Caco-2 (cell line): ENCODE measurements around the gene AKNA. TPM values are rescaled to one million over a fixed set of nuclear protein-coding genes. Genes with fewer than 3 reads are reported as not detected.

Experiments used
- BruUV-seq: library from RNA; stranded (reverse); fragments of 400-500 nt; replicated peaks from 2 replicates; lab custom pipeline; 2021; lab: Mats Ljungman, UMichigan
- CTCF ChIA-PET: fragments of 300-600 bp; sonication (Branson Sonifier 250); formaldehyde crosslinking; loops from one replicate; lab custom pipeline; 2022; ENCODE audit warnings: antibody characterized with exemption; lab: Charles Lee
- POLR2A ChIA-PET: fragments of 300-600 bp; sonication (Branson Sonifier 250); formaldehyde crosslinking; loops from one replicate; lab custom pipeline; 2022; ENCODE audit warnings: antibody characterized with exemption; lab: Charles Lee
- DNase-seq, 2 experiments: peaks; one replicate each; pipeline versions ENCODE4 v3.0.0 to v3.0.0-alpha.2; 2020 to 2022
- H3K27me3 ChIP-seq: replicated peaks from 2 replicates; pipeline ENCODE4 v1.6.0; 2011; ENCODE audit warnings: low read length; ENCODE audit not compliant: control insufficient read depth, insufficient read depth
- H3K36me3 ChIP-seq: 2 replicates; pipeline ENCODE4 v1.5.1; 2011; ENCODE audit warnings: low read length; ENCODE audit not compliant: control insufficient read depth, insufficient read depth
- H3K4me1 ChIP-seq: fragments of 250-450 bp; sonication (Bioruptor Pico); 2 replicates; pipeline ENCODE4 v1.5.1; 2020; ENCODE audit warnings: mild to moderate bottlenecking
- H3K4me3 ChIP-seq: 2 replicates; pipeline ENCODE4 v1.5.1; 2011; ENCODE audit warnings: low read depth, mild to moderate bottlenecking, control low read depth, low read length
- H3K9me3 ChIP-seq: fragments of 250-450 bp; sonication (Bioruptor Pico); 2 replicates; pipeline ENCODE4 v1.5.1; 2020; ENCODE audit warnings: mild to moderate bottlenecking, moderate library complexity
- H3K27ac Mint-ChIP-seq: one replicate; pipeline ENCODE4 v1.8.0; 2022; ENCODE audit warnings: mixed read lengths; ENCODE audit not compliant: unreplicated experiment
- H3K27me3 Mint-ChIP-seq: one replicate; pipeline ENCODE4 v1.8.0; 2022; ENCODE audit warnings: mixed read lengths; ENCODE audit not compliant: insufficient read depth, unreplicated experiment
- H3K36me3 Mint-ChIP-seq: one replicate; pipeline ENCODE4 v1.8.0; 2022; ENCODE audit warnings: mild to moderate bottlenecking, mixed read lengths; ENCODE audit not compliant: insufficient read depth, unreplicated experiment
- H3K4me1 Mint-ChIP-seq: one replicate; pipeline ENCODE4 v1.8.0; 2022; ENCODE audit warnings: low read depth, mixed read lengths; ENCODE audit not compliant: unreplicated experiment
- H3K4me3 Mint-ChIP-seq: one replicate; pipeline ENCODE4 v1.8.0; 2022; ENCODE audit warnings: mild to moderate bottlenecking, moderate library complexity, mixed read lengths; ENCODE audit not compliant: unreplicated experiment
- H3K9me3 Mint-ChIP-seq: one replicate; pipeline ENCODE4 v1.8.0; 2022; ENCODE audit warnings: mixed read lengths; ENCODE audit not compliant: unreplicated experiment
- CTCF ChIP-seq, 2 experiments: fragments of 200-600 bp in 1 of 2; IDR thresholded peaks; 1 replicate in 1 of 2; 2 replicates in 1 of 2; pipeline versions ENCODE4 v1.5.1 to v1.8.0; 2011 to 2022; ENCODE audit warnings: antibody characterized with exemption in 1 of 2, control low read depth in 1 of 2, inconsistent platforms in 1 of 2, low read depth in 1 of 2, low read length in 1 of 2, mild to moderate bottlenecking in 1 of 2, moderate library complexity in 1 of 2; ENCODE audit not compliant: insufficient read depth in 1 of 2, severe bottlenecking in 1 of 2, unreplicated experiment in 1 of 2
- intact Hi-C: fragments of 100-400 bp; cut with micrococcal nuclease; formaldehyde crosslinking; loops from one replicate; pipeline ENCODE4 v1.10.0; 2022; ENCODE audit not compliant: unreplicated experiment
- total RNA-seq: library from RNA; stranded (reverse); gene quantifications from 2 replicates; pipeline ENCODE4 v1.2.3, GENCODE V29; 2022

AKNA gene
- total RNA-seq, 1 experiment from 2014 or later: 57.8 TPM

- POLR2A ChIA-PET: no interaction called here
- no TSS peak for BruUV-seq
- intact Hi-C loops: no loop called here
- no peaks in the 10 kb centered on the region for H3K36me3 Mint-ChIP-seq
- no peak overlapping the region for H3K4me3 ChIP-seq
- no peaks in the 10 kb centered on the region for H3K9me3 ChIP-seq
- DNase-seq: peak in 1 of 2 experiments; percentile 21
- CTCF ChIA-PET: no interaction called here
- no peaks in the 10 kb centered on the region for H3K27me3 ChIP-seq
- no peaks in the 10 kb centered on the region for H3K4me1 Mint-ChIP-seq
- no peaks in the 10 kb centered on the region for H3K9me3 Mint-ChIP-seq
- no peak for TF ChIP-seq CTCF (IDR thresholded peaks at IDR 0.05; ENCODE audit: insufficient read depth in 1 of 2, low read depth in 1 of 2, low read length in 1 of 2, severe bottlenecking in 1 of 2, unreplicated experiment in 1 of 2)
- peaks cover under 1% of the 10 kb centered on the region for H3K27me3 Mint-ChIP-seq
- no peaks in the 10 kb centered on the region for H3K4me1 ChIP-seq
- H3K36me3 ChIP-seq: no peaks in the 10 kb centered on the region
- H3K27ac Mint-ChIP-seq: no peak overlapping the region
- H3K4me3 Mint-ChIP-seq: no peak overlapping the region
These were observed 35.4 kb upstream of the AKNA start for GRCh38 chr9:114423181-114423580.

DNA sequence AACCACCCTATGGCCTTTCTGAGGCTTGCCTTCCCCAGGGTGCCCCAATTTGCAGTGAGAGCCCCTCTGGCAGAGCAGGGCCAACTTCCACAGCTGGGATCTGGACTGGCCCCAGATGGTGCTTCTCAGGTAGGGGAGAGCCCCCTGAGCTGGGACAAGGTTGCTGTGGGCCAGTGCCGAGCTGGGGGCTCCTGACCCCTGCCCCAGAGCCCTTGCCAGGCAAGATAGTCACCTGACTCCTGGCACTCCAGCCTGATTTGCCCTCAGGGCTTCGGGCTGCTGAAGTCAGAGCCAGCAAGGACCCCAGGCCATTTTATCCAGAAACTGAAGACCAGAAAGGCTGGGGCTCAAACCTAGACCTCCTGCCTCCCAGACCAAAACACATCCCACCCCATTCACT, 33.4 kb upstream of the AKNA start:
- Histone ChIP-seq H3K9me3 (no peaks in the 10 kb centered on the region), H3K27me3 (no peaks in the 10 kb centered on the region), H3K4me3 (no peak overlapping the region), H3K4me1 (no peaks in the 10 kb centered on the region), H3K36me3 (no peaks in the 10 kb centered on the region)
- Mint-ChIP-seq H3K4me1 (no peaks in the 10 kb centered on the region), H3K4me3 (no peak overlapping the region), H3K36me3 (no peaks in the 10 kb centered on the region), H3K27ac (no peak overlapping the region), H3K27me3 (no peaks in the 10 kb centered on the region), H3K9me3 (no peaks in the 10 kb centered on the region)
- DNase-seq: peak in 1 of 2 experiments; percentile 19
- BruUV-seq: no TSS peak
- ChIA-PET POLR2A (no interaction called here), CTCF (no interaction called here)
- intact Hi-C loops: no loop called here
- no peak for TF ChIP-seq CTCF (IDR thresholded peaks at IDR 0.05; ENCODE audit: insufficient read depth in 1 of 2, low read depth in 1 of 2, low read length in 1 of 2, severe bottlenecking in 1 of 2, unreplicated experiment in 1 of 2)

DNA sequence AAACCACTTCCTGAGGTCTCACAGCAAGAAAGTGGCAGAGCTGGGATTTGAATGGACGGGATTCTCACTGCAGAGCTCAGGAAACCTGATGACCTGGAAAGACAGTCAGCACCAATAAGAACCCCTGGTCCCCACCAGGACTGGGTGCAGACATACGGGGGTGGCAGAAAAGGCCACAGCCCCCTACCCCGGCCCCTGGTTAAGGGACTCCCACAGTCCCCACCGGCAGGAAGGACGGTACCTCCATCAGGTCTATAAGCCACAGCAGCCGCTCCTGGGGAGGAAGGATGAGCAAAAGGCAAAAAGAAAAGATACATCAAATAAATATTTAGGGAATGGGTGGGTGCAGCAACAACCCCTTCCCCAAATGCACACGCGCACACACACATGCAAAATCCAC, 32.0 kb upstream of the AKNA start:
- CTCF ChIA-PET: no interaction called here
- Histone ChIP-seq H3K27me3 (no peaks in the 10 kb centered on the region), H3K36me3 (no peaks in the 10 kb centered on the region), H3K4me1 (no peaks in the 10 kb centered on the region), H3K4me3 (no peak overlapping the region), H3K9me3 (no peaks in the 10 kb centered on the region)
- Mint-ChIP-seq H3K27me3 (no peaks in the 10 kb centered on the region), H3K4me1 (no peaks in the 10 kb centered on the region), H3K36me3 (no peaks in the 10 kb centered on the region), H3K9me3 (no peaks in the 10 kb centered on the region), H3K4me3 (no peak overlapping the region), H3K27ac (no peak overlapping the region)
- DNase-seq: no peak
- TF ChIP-seq CTCF (IDR thresholded peaks at IDR 0.05; ENCODE audit: insufficient read depth in 1 of 2, low read depth in 1 of 2, low read length in 1 of 2, severe bottlenecking in 1 of 2, unreplicated experiment in 1 of 2): no peak
- BruUV-seq: no TSS peak
- POLR2A ChIA-PET: no interaction called here
- intact Hi-C loops: no loop called here
